ENCODE results near the gene PDZD2.
"Not testable (repeated sequence)": the region's sequence is repeated elsewhere in the genome, so short reads cannot be mapped to it uniquely, and the experiment has no call there.

The PDZD2 gene

DNA sequence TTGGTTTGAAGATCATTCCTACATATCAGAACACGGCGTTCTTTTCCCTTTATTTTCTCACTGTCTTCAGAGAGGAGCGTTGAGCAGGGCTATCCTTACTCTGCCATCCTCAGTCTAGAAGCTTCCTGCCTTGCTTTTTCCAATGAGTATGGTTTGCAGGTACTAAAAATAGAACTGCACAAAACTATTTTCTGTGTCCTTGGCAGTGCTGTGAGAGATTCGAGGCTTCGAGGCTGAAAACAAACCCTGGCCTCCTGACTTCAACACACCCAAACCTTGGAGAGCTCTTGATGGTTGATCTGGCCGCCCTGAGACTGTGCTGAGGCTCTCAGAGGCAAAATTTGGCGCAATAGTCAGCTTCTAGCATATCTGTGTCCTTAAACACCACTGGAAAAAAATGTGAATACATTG, 456.3 kb downstream of the PDZD2 start:
- FAIRE-seq (no peak), DNase-seq (ENCODE audit: low spot score) (no peak)

DNA sequence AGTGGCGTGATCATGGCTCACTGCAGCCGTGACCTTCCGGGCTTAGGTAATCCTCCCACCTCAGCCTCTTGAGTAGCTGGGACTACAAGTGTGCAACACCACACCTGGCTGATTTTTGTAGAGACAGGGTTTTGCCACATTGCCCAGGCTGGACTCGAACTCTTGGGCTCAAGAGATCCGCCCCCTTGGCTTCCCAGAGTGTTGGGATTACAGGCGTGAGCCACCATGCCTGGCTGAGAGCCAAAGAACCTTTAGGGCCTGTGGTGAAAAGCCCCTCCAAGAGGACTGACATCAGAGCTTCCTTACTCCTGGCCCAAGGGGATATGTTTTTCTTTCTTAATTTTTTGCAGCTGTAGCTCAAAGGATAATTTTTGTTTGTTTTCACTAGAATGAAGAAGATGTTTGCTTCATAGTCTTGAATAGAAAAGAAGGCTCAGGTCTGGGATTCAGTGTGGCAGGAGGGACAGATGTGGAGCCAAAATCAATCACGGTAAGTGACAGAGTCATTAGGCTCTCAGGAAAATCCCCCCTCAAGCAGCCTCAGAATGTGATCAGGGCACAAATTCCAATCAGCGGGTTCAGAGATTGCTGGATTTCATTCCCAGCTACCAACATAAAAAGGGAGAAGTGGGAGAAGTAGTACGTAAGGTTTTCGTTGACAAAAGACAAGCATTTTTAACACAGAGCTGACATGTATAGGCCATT, 458.1 kb downstream of the PDZD2 start:
- DNase-seq (ENCODE audit: low spot score) (no peak), FAIRE-seq (no peak)

DNA sequence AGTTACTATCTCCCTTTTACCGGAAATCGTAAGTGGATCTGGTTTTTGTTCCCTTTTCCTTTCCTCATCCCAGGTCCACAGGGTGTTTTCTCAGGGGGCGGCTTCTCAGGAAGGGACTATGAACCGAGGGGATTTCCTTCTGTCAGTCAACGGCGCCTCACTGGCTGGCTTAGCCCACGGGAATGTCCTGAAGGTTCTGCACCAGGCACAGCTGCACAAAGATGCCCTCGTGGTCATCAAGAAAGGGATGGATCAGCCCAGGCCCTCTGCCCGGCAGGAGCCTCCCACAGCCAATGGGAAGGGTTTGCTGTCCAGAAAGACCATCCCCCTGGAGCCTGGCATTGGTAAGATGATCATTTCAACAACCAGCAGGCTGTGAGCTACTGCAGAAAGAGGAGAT, 459.4 kb downstream of the PDZD2 start:
- FAIRE-seq, result no peak

DNA sequence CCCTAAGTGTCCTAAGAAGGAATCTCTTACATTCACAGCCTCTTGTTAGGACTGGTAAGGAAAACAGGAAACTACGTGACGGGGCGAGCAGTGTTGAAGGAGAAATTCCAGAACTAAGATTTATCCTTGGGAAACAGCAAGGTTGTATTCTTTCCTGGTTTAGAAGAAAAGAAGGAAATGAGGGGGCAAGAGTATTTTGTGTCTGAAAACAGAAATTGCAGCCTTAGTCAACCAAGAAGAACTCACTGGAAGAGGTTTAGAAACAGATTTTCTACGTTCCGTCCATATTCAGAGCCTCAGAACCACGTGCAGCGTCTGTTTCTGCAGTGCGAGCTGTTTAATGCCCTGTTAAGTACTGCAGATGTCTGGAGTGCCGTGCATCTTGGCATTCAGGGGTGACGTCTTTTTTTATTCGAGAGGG, 460.0 kb downstream of the PDZD2 start:
- no peak for FAIRE-seq

More for the DNA sequence above, 459.4 kb downstream of the PDZD2 start:
- no peak for DNase-seq (ENCODE audit: low spot score)

DNA sequence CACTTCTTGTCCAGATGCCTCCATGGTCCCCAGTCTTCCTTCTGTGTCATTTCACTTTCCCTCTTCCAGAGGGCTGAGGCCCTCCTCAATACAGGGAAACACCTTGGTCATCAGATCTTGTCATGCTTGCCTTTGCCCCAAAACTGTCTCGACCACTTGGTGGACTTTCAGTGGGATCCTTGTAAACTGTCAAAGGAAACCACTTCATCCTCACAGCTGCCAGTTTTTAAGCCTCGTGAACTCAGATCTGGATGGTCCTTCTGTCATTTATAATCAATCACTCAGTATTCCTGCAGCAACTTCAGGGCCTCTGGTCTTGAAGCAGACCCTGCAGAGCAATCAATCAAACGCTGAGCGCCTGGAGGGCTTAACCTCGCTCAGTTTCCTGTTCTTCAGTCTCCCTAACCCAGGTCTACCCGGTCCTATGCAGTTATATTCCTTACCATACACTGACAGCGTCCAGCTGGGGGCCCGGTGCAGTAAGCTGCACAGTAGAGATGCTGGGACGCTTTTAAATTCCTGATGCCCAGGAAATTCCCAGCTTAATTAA, 460.6 kb downstream of the PDZD2 start:
- DNase-seq (ENCODE audit: low spot score) (no peak), FAIRE-seq (no peak)

More for the DNA sequence above, 460.0 kb downstream of the PDZD2 start:
- DNase-seq (ENCODE audit: low spot score), result no peak

DNA sequence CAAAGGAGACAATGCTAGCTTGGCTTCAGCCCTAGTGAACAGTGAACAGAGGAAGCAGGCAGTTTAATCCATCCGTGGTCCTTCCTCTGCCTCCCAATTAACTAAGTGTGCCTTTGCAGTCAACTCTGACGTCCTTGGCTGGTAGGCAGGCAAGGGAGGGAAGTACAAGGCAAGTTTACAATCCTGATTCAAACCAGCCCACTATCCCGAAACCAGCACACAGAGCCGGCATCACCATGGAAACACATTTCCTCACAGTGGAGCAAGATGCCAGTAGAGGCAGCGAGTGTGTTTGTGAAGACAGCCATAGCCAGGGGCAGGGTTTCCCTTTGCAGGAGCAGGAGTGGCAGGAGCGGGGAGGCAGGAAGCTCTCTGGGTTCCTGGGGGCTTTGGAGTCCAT, 461.3 kb downstream of the PDZD2 start:
- FAIRE-seq, result no peak
- DNase-seq (ENCODE audit: low spot score), result no peak

DNA sequence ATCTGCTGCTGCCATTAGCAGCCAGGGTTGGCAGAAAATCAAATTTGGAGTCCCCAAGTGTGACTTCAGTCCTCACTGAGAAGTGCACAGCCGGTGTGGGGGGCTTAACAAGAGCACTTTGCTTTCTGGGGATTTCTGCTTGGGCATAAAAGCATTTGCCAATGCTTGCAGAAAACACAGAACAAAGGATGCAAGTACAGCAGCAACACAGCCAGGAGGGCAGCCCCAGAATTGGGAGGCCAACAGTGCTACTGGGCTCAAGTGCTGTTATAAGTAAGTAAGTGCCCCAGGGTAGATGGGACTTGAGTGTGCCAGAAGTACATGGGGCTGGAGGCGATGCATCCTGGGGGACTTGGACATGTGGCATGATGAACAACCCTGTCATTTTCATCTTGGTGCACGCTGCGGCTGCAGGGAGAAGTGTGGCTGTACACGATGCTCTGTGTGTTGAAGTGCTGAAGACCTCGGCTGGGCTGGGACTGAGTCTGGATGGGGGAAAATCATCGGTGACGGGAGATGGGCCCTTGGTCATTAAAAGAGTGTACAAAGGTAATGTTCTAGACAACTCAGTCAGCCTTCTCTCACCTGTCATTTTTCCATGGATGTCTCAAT, 461.9 kb downstream of the PDZD2 start:
- DNase-seq (ENCODE audit: low spot score) (no peak), FAIRE-seq (no peak)

DNA sequence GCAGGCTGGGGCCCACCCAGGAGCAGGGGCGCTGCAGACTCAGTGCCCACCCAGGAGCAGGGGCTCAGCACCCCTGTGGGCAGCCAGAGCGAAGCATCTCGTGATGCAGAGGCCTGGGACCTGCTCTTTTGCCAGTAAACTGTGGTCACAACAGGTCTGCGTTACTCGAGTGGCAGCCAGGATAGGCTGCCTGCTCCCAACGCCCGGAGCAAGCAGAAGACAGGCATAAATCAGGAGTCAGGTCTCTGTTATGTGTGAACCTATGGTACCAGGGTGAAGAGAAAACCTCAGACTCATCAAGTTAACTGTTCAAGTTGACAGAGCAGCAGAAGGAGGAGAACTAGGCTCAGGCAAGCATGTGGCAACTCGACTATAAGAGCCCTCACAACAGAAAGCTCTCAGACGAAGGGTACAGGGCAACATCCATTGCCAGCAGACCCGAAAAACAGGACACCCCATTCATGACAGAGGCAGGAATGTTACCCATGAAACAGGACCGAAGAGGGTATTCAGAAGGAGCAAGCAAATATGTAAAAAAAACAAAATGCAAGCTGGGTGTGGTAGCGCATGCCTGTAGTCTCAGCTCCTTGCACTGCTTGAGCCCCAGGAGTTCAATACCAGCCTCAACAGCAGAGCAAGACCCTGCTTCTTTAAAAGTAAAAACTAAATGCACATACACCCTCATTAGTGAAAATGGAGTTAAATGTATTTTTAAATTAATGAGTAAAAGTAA, 463.5 kb downstream of the PDZD2 start:
- FAIRE-seq (no peak), DNase-seq (ENCODE audit: low spot score) (no peak)

DNA sequence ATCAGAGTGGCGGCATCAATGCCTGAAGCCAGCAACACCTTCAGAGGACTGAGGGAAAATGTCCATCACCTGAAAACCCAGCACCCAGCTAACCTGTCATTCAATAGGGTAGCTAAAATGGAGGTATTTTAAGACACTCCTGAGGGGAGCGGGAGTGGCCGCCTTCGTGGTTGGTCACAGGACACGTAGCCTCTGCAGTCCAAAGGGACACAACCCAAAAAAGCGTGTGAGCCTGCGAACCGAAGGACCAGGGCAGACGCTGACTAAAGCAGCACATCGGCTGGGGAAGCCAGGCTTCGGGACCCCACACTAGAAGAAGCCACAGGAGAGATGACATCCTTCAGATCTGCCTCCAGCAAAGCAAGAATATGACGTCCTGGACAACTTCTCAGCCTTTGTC, 464.6 kb downstream of the PDZD2 start:
- no peak for DNase-seq (ENCODE audit: low spot score)
- FAIRE-seq, result no peak

DNA sequence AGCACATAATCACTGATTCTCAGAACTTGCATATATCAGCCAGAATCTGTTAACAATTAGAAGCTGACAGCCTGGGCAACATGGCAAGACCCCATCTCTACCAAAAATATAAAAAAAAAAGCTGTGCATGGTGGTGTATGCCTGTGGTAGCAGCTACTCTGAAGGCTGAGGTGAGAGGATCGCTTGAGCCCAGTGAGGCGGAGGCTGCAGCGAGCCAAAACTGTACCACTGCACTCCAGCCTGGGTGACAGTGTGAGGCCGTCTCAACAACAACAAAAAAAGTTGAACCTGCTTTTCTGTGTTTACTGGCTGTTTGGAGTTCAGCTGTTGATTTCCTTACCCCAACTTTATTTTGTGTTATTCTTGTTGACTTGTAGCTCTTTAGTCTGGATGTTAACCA, 468.4 kb downstream of the PDZD2 start:
- DNase-seq (ENCODE audit: low spot score), result no peak
- FAIRE-seq, result no peak

DNA sequence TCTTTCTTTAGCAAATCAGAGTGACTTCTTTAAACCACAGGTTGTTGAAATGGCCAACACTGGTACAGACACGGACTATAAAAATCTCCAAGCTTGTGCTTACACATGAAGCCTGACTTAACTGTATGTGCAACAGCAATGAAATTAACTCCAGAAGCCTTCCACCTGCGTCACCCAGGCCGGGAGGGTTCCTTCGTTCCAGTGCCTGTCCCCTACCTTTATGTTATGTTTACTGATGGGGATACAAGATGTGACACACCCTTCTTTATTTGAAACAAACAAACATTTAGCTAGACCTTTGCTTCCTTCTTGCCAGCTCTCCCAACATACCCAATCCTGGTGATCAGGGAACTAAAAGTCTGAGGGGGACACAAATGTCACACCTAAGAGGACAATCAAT, 469.2 kb downstream of the PDZD2 start:
- DNase-seq (ENCODE audit: low spot score), result no peak
- no peak for FAIRE-seq

DNA sequence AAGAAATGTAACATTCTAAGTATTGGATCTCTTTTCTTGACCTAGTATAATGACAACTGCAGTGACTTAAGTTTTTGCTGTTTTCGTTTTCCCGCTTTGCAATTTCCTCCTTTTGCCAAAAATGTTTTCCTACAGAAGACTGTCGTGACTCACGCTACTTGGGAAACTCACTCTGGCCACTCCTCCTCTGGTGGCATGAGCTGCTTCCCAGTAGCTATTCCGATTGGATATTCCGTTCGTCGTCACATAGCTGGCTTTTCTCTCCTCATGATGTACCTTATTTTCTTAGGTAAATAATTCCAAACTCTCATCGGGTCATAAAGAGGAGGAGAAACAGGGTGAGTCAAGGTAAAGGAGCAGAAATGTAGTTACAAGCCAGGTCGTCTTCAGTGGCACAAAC, 470.3 kb downstream of the PDZD2 start:
- DNase-seq (ENCODE audit: low spot score), result no peak
- FAIRE-seq, result no peak

DNA sequence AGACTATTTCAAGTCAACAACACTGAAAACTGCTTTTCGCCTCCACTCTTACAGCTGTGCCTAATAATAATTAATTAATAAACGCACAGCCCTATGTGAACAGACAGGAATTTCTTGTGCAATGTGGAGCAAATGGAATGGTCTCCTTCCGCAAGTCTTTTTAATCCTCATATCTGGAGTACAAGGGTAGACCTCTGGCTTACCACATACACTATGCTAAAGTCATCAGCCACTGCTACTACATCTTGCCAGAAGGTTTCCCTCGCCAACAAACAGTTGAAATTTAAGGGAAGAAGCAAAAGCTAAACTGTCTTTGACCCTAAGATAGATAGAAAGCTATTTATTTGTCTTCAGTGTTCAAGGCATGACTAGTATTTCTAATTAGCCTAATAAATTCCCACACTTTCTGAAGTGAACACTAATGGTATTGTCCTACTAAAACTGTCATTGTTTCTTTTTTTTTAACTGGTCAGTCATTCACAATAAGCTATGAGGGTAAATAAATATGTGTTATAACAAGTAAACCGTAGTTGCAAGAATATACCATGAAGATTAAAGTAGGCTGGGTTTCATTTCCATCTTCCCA, 471.3 kb downstream of the PDZD2 start:
- DNase-seq (ENCODE audit: low spot score) (no peak), FAIRE-seq (no peak)

DNA sequence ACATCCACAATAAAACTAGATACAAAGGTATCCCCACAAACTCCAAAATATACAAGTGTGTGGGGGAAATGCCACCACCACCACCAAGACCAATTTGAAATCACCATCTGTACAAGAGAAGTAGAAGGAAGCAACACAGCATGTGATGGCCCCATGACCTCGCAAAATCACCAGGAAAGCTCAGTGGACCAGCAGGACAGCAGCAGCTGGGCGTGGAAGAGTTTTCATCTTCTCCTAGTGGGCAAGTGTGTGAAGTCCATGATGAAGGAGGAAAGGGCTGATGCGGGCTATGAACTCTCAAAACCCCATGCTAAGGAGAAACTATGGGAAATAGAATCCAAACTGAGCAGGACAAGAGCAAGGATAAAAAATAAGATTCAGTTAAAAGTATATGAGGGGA, 477.1 kb downstream of the PDZD2 start:
- FAIRE-seq, result no peak
- no peak for DNase-seq (ENCODE audit: low spot score)

DNA sequence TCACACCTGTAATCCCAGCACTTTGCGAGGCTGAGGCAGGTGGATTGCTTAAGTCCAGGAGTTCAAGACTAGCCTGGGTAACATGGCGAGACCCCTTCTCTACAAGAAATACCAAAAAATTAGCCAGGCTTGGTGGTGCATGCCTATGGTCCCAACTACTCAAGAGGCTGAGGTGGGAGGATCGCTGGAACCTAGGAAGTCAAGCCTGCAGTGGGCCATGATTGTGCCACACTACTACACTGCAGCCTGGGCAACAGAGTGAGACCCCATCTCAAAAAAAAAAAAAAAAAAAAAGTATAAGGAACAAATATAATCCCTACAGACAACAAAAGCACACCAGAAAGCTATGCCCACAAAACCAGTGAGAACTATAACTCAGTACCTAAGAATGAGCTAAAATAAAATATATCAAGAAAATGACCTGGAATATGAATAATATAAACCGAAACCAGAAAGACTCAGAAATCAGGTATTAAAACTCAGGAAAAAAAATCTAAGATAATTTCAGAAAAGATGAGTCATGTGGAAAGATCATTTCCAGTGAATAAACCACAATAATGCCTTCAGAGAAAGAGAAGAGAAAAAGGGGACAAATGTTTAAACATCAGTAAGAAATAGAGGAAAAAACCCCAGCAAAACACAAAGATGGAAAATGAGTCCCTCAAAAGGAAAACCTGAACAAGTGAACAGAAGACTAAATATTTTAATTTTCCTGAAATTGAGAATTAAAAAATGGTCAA, 477.8 kb downstream of the PDZD2 start:
- FAIRE-seq, result peak; percentile 71
- DNase-seq (ENCODE audit: low spot score), result no peak

DNA sequence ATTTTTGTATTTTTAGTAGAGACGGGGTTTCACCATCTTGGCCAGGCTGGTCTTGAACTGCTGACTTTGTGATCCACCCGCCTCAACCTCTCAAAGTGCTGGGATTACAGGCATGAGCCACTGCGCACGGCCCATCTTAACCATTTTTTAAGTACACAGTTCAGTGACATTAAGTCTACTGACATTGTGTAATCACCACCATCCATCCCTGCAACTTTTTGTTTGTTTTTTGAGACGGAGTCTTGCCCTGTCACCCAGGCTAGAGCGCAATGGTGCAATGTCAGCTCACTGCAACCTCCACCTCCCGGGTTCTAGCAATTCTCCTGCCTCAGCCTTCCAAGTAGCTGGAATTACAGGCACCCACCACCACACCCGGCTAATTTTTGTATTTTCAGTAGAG, 480.0 kb downstream of the PDZD2 start:
- not testable (repeated sequence) for FAIRE-seq; DNase-seq (ENCODE audit: low spot score)

DNA sequence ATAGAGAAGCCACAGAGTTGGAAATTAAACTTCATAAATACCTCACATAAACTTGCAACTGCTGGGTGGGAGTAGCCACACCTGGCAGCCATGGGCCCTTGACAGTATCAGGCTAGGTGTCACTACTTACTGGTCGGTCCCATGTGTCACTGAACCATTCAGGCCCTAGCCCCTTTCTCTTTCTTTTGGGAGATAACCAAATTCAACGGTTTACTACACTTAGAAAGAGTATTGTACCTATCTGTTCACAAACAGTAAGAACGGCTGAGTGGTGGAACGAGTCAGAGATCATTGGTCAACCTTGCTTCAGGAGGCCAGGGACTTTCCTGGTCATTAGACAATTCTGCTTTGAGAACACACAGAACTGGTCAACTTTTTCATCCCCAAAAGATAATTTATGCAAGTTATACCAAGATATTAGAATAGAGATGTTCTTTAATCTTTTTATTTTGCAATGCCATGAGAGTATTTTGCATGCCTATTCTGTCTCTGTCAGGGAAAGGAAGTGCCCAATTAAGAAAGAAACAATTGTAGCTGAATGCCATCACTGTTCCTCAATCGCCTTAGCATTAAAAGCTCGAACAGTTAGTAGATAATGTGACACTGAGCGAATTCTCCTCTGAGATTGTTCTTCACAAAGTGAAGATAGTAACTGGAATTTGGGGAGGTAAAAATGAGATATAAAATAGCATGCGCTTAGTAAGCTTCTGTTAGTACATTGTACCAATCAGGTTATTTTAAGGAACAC, 484.3 kb downstream of the PDZD2 start:
- FAIRE-seq, result no peak
- DNase-seq (ENCODE audit: low spot score), result no peak

DNA sequence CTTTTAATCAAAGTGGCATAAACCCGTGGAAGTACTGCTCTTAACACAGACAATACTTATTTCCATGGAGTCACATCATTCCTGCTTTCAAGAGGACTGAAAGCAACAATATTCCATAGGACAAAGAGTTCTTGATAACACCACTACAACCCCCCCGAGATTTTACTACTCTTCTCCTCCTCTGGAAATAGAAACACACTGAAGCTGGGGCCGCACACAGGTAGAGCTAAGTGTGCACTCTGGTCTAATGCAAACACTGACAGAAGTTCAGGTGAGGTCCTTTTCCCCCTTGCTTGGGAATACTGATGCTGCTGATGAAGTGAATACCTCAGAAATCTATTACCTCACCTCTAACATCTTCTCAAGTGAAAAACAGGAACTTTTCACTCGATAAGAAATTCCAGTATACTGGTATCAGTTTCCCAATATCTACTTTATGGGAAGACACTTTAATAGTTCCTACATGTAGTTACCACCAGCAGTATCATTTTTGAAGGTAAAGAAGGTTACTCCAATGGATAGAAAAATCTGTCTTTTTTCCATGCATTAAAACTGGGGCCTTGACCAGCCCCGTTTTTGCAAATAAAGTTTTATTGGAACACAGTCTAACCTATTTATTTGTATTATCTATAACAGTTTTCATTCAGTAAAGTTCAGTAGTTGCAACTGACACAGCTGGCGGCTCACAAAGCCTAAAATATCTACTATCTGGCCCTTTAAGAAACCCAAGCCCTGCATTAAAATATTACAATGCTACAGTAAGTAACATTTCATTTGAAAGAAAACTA, 485.2 kb downstream of the PDZD2 start:
- FAIRE-seq, result no peak
- no peak for DNase-seq (ENCODE audit: low spot score)

DNA sequence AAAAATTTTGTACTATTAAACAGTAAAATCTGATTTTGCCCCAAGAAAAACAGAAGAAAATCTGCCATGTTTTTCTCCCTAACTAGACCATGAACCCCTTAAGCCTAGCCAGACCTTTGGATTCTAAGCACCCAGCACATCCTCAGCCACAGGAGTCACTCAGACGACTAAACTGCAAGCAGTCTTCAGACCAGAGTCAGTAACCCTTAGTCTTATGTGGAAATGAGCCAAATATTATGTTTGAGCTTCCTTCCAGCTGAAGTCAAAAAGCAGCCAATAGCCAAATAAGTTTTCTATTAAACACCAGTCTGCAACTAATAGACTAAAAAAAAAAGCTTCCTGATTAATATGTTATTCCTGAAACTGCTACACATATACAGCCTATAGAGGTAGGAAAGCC, 487.8 kb downstream of the PDZD2 start:
- FAIRE-seq (no peak), DNase-seq (ENCODE audit: low spot score) (no peak)

DNA sequence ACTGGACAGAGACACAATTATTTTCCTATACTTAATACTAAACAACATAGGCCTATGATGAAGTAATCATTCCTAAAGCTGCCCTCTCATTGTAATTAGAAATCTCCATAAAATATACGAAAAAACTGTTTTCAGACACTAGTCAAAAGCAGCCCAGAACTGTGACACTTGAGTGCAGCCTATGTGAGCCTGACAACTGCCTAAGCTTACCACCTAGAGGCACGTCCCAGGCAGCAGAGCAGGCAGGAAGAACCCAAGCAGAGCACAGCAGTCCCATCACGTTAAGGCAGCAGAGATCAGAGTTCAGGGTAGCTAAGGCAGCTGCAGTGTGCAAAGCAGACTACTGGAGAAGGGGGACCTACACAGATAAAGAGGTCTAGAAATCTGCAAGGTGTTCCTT, 488.8 kb downstream of the PDZD2 start:
- DNase-seq (ENCODE audit: low spot score) (no peak), FAIRE-seq (no peak)
